Endothelial cell (in vitro differentiated cells): ENCODE data around the gene RFXANK. TPM values are rescaled to one million over a fixed set of nuclear protein-coding genes. Genes with fewer than 3 reads are reported as not detected.

Experiments used
- DNase-seq: peaks from one replicate; pipeline ENCODE4 v3.0.0; 2021; ENCODE audit warnings: low spot score
- H3K27ac Mint-ChIP-seq: one replicate; pipeline ENCODE4 v1.8.0; 2021; ENCODE audit warnings: mixed read lengths, inconsistent platforms; ENCODE audit not compliant: unreplicated experiment
- H3K27me3 Mint-ChIP-seq: one replicate; pipeline ENCODE4 v1.8.0; 2021; ENCODE audit warnings: mild to moderate bottlenecking, moderate library complexity, mixed read lengths, inconsistent platforms; ENCODE audit not compliant: unreplicated experiment
- H3K36me3 Mint-ChIP-seq: one replicate; pipeline ENCODE4 v1.8.0; 2021; ENCODE audit warnings: mild to moderate bottlenecking, low read depth, mixed read lengths, inconsistent platforms; ENCODE audit not compliant: unreplicated experiment
- H3K4me1 Mint-ChIP-seq: one replicate; pipeline ENCODE4 v1.8.0; 2021; ENCODE audit warnings: mild to moderate bottlenecking, mixed read lengths, inconsistent platforms; ENCODE audit not compliant: unreplicated experiment
- H3K4me3 Mint-ChIP-seq: one replicate; pipeline ENCODE4 v1.8.0; 2021; ENCODE audit warnings: mild to moderate bottlenecking, mixed read lengths, inconsistent platforms; ENCODE audit not compliant: unreplicated experiment
- H3K9me3 Mint-ChIP-seq: one replicate; pipeline ENCODE4 v1.8.0; 2021; ENCODE audit warnings: mixed read lengths, inconsistent platforms; ENCODE audit not compliant: unreplicated experiment
- CTCF ChIP-seq: fragments of 200-600 bp; sonication (generic); IDR thresholded peaks from one replicate; pipeline ENCODE4 v1.5.0; 2021; ENCODE audit warnings: antibody characterized with exemption; ENCODE audit not compliant: unreplicated experiment
- total RNA-seq: library from RNA; stranded (reverse); fragmentation: NEBNext Ultra II Directional; extraction: Animal tissue kit (Norgen Biotek cat#: 25700); gene quantifications from one replicate; pipeline ENCODE4 v1.2.1, GENCODE V29; 2021; ENCODE audit not compliant: unreplicated experiment

The RFXANK gene
- total RNA-seq, 1 donor from 2014 or later: 131 TPM

GRCh38 chr19:19202707-19203011 lies 10.6 kb downstream of the RFXANK start:
- Mint-ChIP-seq H3K4me3 (peak overlapping the region; percentile 83), H3K27me3 (peaks cover 11% of the 10 kb centered on the region), H3K36me3 (peaks cover 16% of the 10 kb centered on the region), H3K9me3 (no peaks in the 10 kb centered on the region), H3K4me1 (peaks cover 3% of the 10 kb centered on the region), H3K27ac (no peak overlapping the region)
- no peak for TF ChIP-seq CTCF
- DNase-seq: no peak

- Mint-ChIP-seq H3K27ac (no peak within 1 kb of the TSS), H3K36me3 (peaks cover 11% of the 10 kb centered on the region), H3K27me3 (peaks cover 11% of the 10 kb centered on the region), H3K4me1 (peaks cover 3% of the 10 kb centered on the region), H3K4me3 (peak within 1 kb of the TSS; percentile 83), H3K9me3 (no peaks in the 10 kb centered on the region)
- no peak for TF ChIP-seq CTCF
- DNase-seq: peak; percentile 77
Measured at GRCh38 chr19:19203012-19203856, 11.2 kb downstream of the RFXANK start, which contains the start of gene NR2C2AP. NR2C2AP (minus strand) TSS chr19:19203414; CDS start chr19:19203060, 354 bp downstream.

GRCh38 chr19:19204181-19204580 lies 12.1 kb downstream of the RFXANK start:
- H3K9me3 Mint-ChIP-seq: no peaks in the 10 kb centered on the region
- H3K27me3 Mint-ChIP-seq: peaks cover 11% of the 10 kb centered on the region
- DNase-seq: no peak

GRCh38 chr19:19205416-19206410 lies 13.7 kb downstream of the RFXANK start:
- Mint-ChIP-seq H3K4me3 (no peak overlapping the region), H3K27ac (no peak overlapping the region), H3K27me3 (peaks cover 16% of the 10 kb centered on the region), H3K4me1 (peaks cover 3% of the 10 kb centered on the region), H3K9me3 (no peaks in the 10 kb centered on the region), H3K36me3 (peaks cover 7% of the 10 kb centered on the region)
- DNase-seq: no peak
- no peak for TF ChIP-seq CTCF

More at GRCh38 chr19:19204181-19204580, 12.1 kb downstream of the RFXANK start:
- no peak for TF ChIP-seq CTCF
- Mint-ChIP-seq H3K27ac (no peak overlapping the region), H3K4me3 (peak overlapping the region; percentile 18), H3K4me1 (peaks cover 3% of the 10 kb centered on the region), H3K36me3 (peaks cover 7% of the 10 kb centered on the region)
